GM21619 (cell line): ENCODE results near the gene TARBP2.
"Not testable (repeated sequence)": the region's sequence is repeated elsewhere in the genome, so short reads cannot be mapped to it uniquely, and the experiment has no call there.

Experiments
- ATAC-seq: cut with Tn5 transposase; IDR thresholded peaks from one replicate; pipeline ENCODE4 v1.9.1; 2021; ENCODE audit not compliant: unreplicated experiment

The TARBP2 gene

DNA sequence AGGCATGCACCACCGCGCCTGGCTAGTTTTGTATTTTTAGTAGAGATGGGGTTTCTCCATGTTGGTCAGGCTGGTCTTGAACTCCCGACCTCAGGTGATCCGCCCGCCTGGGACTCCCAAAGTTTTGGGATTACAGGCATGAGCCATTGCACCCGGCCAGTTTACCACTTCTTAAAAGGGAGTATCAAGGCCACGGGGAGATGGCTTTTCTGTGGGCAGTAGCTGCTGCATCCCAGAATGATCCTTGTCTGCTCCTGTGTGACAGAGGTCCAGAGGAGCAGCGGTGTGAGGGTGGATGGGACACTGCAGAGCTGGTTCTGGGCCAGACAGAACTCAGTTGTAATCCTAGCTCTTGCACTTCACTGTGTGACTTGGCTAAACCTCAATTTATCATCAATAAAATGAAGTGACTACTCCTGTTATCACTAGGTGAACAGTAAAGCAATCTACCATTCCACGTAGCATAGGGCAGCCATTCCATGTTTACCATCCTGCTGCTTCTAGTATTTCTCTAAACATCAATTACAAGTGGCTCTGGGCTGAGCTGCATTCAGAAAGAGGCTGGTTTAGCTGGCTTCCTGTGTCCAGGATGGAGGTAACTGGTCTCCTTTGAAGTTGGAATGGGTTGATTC is 9.2 kb downstream of the TARBP2 start:
- no peak for ATAC-seq

DNA sequence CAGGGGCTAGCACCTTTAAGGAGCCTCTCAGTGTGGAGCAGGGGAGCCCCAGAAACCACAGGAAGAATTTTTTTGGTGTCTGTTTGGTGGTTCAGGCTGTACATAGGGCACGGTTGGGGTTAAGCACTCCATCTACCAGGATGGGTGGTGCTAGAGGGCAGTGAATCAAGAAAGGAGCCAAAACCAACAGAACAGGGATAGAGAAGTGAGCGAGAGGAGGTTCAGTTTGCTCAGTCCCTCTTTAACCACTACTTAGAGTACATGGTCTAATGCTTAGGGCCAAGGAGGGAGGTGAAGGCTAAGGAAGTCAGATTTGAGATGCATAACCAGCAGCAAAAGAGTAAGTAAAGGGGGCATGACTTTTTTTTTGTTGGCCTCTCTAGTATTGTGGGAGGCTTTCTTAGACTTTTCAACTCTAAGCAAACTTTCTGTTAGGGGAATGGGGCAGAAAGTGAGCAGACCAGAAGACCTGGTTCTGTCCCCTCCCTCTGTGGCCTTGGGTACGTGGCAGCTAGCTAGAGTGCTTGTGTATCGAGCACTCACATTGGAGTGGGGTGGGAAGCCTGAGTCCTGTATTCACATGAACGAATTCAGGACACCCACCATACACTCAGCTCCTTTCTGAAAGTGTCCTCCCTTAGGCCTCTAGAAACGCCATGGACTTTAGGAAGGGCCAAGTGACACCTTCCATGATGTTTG is 12.8 kb downstream of the TARBP2 start:
- no peak for ATAC-seq

- no peak for ATAC-seq
These were observed 13.7 kb downstream of the TARBP2 start for GRCh38 chr12:53514628-53515290.

- ATAC-seq: no peak
These were observed 14.2 kb downstream of the TARBP2 start for GRCh38 chr12:53515291-53515680.

- no peak for ATAC-seq
These were observed 15.8 kb downstream of the TARBP2 start for GRCh38 chr12:53516758-53517455.

- ATAC-seq: no peak
These were observed 17.3 kb downstream of the TARBP2 start for GRCh38 chr12:53518381-53518780.

GRCh38 chr12:53523131-53523530 is 22.0 kb downstream of the TARBP2 start:
- no peak for ATAC-seq

- ATAC-seq: no peak
These were observed 23.4 kb downstream of the TARBP2 start for GRCh38 chr12:53524476-53524875.

- ATAC-seq: no peak
These were observed 29.0 kb downstream of the TARBP2 start for GRCh38 chr12:53530061-53530460.

DNA sequence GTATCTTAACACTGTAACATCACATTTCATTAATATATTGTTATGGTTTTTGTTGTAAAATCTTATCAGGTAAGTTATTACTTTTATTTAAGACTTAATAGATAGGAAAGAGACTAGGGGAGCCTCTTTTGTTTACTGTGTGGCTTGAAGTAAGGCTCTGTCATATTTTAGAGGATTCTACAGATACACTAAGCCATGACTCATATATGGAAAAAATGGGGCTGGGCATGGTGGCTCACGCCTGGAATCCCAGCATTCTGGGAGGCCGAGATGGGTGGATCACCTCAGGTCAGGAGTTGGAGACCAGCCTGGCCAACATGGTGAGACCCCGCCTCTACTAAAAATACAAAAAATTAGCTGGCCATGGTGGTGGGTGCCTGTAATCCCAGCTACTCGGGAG is 29.8 kb downstream of the TARBP2 start:
- ATAC-seq: no peak

- no peak for ATAC-seq
These were observed 30.9 kb downstream of the TARBP2 start for GRCh38 chr12:53532021-53532420.

GRCh38 chr12:53532524-53533445 is 31.7 kb downstream of the TARBP2 start:
- ATAC-seq: no peak

DNA sequence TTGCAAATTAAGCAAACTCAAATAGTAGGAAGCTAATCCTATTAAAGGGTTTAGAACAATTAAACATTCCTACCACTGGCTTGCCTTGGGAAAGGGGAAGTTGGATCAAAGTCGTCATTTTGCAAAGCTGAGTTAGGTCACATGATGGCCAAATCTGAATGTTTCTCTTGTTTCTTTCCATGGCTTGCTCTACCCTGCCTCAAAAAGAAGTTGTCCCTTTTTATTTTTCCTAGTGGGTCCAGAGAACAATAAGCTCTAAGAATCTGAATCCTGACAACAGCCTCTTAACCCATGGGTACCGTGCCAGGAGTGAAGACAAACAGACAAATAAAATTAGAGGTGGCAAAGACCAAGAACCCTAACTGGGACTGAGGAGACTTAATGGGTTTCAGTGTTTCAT is 32.4 kb downstream of the TARBP2 start:
- ATAC-seq: no peak

- ATAC-seq: no peak
These were observed 35.9 kb downstream of the TARBP2 start for GRCh38 chr12:53536962-53537361.

GRCh38 chr12:53538209-53538689 is 37.2 kb downstream of the TARBP2 start:
- ATAC-seq: no peak

DNA sequence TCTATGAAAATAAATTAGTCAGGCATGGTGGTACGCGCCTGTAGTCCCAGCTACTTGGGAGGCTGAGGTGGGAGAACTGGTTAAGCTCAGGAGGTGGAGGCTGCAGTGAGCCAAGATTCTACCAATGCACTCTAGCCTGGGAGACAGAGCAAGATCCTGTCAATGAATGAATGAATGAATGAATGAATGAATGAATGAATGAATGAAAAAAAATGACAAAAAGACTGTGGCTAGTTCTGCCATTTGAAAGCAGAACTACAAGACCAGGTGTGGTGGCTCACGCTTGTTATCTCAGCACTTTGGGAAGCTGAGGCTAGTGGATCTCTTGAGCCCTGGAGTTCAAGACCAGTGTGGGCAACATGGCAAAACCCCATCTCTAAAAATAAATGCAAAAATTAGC is 38.4 kb downstream of the TARBP2 start:
- ATAC-seq: no peak

DNA sequence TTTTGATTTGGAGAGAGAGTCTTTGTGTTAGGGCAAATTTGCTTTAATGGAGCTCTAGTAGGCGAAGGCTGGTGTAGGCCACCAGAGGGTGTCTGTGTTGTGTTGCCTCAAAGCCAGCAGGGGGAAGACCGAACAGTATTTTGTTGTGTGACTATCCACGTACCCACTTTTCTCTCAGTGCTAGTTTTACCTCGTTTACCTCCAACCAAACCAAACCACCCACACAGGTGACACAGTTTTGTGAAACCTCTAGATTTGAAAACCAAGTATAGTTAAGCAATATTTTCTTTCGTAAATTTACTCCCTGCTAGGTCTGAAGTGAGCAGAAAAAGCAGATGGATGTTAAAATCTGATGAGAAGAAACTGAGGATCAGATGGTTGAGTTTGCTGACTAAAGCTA is 42.5 kb downstream of the TARBP2 start:
- ATAC-seq: no peak

DNA sequence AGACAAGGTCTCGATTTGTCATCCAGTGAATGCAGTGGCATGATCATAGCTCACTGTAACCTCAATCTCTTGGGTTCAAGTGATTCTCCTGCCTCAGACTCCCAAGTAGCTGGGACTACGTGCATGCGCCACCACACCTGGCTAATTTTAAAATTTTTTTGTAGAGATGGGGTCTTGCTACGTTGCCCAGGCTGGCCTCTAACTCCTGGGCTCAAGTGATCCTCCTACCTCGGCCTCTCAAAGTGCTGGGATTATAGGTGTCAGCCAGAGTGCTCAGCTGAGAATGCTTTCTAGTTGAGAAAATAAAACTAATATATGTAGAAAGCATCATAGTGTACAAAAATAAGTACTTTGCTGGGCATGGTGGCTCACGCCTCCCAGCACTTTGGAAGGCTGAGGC is 47.3 kb downstream of the TARBP2 start:
- not testable (repeated sequence) for ATAC-seq

DNA sequence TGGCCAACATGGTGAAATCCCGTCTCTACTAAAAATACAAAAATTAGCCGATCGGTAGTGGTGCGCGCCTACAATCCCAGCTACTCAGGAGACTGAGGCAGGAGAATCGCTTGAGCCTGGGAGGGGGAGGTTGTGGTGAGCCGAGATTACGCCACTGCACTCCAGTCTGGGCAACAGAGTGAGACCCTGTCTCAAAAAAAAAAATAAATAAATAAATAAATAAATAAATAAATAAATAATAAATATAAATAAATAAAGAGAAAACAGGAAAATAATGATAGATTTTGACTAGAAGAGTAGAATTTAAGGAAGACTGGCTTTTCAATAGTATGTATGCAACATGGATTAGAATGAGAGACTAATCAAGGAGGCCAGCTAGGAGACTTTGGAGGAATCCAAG is 49.0 kb downstream of the TARBP2 start:
- not testable (repeated sequence) for ATAC-seq

DNA sequence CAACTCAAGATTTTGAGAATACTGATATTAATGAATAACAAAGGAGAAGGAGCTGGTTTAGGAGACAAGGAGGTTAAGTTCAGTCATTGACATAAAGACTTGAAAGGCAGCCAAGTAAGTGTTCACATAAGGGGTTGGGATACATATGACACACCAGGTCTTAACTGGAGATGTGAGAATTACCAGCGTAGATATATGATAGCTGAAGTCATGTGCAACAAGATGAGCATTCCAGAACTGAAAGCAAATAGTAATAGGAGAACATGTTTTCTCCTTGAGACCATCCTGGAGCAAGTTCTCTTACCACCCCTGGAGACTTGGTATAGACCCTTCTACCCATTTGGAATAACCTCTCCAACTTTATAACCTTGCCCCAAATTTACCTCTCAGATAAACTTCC is 49.5 kb downstream of the TARBP2 start:
- no peak for ATAC-seq

DNA sequence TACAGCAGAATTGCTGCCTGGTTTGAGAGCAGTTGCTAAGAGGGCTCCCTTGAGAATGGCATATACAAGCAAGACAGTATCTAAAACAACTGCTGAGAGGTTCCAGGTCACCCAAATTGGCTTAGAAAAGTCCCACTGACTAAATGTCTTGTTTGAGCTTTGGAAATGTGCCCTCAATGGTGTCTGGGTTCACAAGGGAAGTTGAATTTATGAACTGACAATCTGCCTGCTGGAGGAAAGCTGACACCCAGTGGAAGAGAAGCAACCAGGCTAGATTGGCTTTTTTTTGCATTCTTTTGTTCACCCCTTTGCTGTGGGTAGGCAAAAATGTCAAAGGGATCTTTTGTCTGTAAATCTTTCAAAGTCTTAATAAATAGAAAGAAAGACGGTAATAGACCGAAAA is 50.8 kb downstream of the TARBP2 start:
- no peak for ATAC-seq
